Measurements from ENCODE around the gene VPS13A. TPM values are rescaled to one million over a fixed set of nuclear protein-coding genes. Genes with fewer than 3 reads are reported as not detected.
"Not testable (repeated sequence)": the region's sequence is repeated elsewhere in the genome, so short reads cannot be mapped to it uniquely, and the experiment has no call there.

The VPS13A gene
- total RNA-seq, 3 donors from 2014 or later = 48.7 to 62.6 (median 49.2) TPM

GRCh38 chr9:77257275-77257674 lies 79.9 kb downstream of the VPS13A start:
- H3K4me1 ChIP-seq (ENCODE audit: low read depth) = no peaks in the 10 kb centered on the region
- no peaks in the 10 kb centered on the region for H3K36me3 ChIP-seq (ENCODE audit: low read depth)
- no peaks in the 10 kb centered on the region for H3K9me3 ChIP-seq
- H3K4me3 ChIP-seq = no peak overlapping the region
- no peak for TF ChIP-seq CTCF (IDR thresholded peaks at IDR 0.05)
- intact Hi-C loops (cut with DNase I, micrococcal nuclease) = no loop called here
- DNase-seq (no peak), ATAC-seq (no peak)

DNA sequence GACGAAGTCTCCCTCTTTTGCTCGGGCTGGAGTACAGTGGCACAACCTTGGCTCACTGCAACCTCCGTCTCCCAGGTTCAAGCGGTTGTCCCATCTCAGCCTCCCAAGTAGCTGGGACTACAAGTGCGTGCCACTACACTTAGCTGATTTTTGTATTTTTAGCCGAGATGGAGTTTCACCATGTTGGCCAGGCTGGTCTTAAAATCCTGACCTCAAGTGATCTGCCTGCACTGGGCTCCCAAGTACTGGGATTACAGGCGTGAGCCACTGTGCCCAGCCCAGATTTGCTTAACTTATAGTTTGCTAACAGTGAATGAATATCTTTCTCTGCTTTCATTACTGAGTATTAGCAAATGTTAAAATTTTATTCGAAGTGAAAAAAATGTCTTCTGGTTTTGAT lies 84.3 kb downstream of the VPS13A start:
- Histone ChIP-seq H3K4me1 (ENCODE audit: low read depth) (no peaks in the 10 kb centered on the region), H3K9me3 (no peaks in the 10 kb centered on the region), H3K36me3 (ENCODE audit: low read depth) (no peaks in the 10 kb centered on the region), H3K4me3 (no peak overlapping the region)
- no peak for DNase-seq
- no peak for TF ChIP-seq CTCF (IDR thresholded peaks at IDR 0.05)
- intact Hi-C loops (cut with DNase I, micrococcal nuclease) = no loop called here
- no peak for ATAC-seq

DNA sequence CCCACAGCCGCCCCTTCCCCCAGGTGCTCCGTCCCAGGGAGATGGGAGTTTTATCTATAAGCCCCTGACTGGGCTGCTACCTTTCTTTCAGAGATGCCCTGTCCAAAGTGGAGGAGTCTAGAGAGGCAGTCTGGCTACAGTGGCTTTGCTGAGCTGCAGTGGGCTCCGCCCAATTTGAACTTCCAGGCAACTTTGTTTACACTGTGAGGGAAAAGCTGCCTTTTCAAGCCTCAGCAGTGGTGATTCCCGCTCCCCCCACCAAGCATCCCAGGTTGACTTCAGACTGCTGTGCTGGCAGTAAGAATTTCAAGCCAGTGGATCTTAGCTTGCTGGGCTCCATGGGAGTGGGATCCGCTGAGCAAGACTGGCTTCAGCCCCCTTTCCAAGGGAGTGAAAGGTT lies 90.4 kb downstream of the VPS13A start:
- ATAC-seq; H3K4me1 ChIP-seq (ENCODE audit: low read depth); intact Hi-C loops (cut with DNase I, micrococcal nuclease); DNase-seq; H3K9me3 ChIP-seq; H3K36me3 ChIP-seq (ENCODE audit: low read depth); H3K4me3 ChIP-seq: not testable (repeated sequence)

- ATAC-seq (no peak), DNase-seq (no peak)
- no peaks in the 10 kb centered on the region for H3K4me1 ChIP-seq (ENCODE audit: low read depth)
- H3K9me3 ChIP-seq = no peaks in the 10 kb centered on the region
- H3K36me3 ChIP-seq (ENCODE audit: low read depth) = no peaks in the 10 kb centered on the region
- intact Hi-C loops (cut with DNase I, micrococcal nuclease) = no loop called here
- H3K4me3 ChIP-seq = no peak overlapping the region
- TF ChIP-seq CTCF (IDR thresholded peaks at IDR 0.05) = no peak
Measured at GRCh38 chr9:77271023-77271690, 93.8 kb downstream of the VPS13A start.

DNA sequence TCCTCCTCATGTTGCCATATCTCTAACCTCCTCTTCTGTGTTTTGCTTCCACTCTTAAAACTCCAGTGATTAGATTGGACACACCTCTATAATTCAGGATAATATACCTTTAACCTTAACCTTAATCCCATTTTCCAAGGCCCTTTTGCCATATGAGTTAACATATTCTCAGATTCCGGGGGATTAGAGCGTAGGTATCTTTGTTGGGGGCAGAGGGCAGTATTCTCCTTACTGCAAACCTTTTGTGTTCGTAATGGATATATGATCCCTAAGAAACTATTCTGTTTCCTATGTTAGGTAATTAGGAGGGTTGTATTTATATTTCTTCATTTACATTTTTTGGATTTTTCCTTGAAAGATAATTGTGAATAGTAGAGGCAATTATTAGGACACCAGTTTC lies 99.5 kb downstream of the VPS13A start:
- no peak for DNase-seq
- Histone ChIP-seq H3K9me3 (no peaks in the 10 kb centered on the region), H3K4me1 (ENCODE audit: low read depth) (no peaks in the 10 kb centered on the region), H3K4me3 (no peak overlapping the region), H3K36me3 (ENCODE audit: low read depth) (no peaks in the 10 kb centered on the region)
- no peak for TF ChIP-seq CTCF (IDR thresholded peaks at IDR 0.05)
- intact Hi-C loops (cut with DNase I, micrococcal nuclease) = no loop called here
- ATAC-seq = no peak

DNA sequence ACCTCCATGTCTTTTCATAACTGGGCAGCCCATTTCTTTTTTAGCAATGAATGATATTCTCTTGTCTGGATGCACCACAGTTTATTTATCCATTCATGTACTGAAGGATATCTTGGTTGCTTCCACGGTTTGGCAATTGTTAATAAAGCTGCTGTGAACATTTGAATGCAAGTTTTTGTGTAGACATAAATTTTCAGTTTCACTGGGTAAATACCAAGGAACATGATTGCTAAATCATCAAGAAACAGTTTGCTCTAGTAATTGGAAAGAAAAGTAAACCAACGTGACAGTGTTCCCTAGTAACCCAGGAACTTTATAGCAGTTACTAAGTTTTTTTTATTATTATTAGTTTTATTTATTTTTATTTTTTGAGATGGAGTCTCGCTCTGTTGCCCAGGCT lies 100.4 kb downstream of the VPS13A start:
- Histone ChIP-seq H3K4me3 (no peak overlapping the region), H3K4me1 (ENCODE audit: low read depth) (no peaks in the 10 kb centered on the region), H3K36me3 (ENCODE audit: low read depth) (no peaks in the 10 kb centered on the region), H3K9me3 (no peaks in the 10 kb centered on the region)
- no peak for DNase-seq
- TF ChIP-seq CTCF (IDR thresholded peaks at IDR 0.05) = no peak
- intact Hi-C loops (cut with DNase I, micrococcal nuclease) = no loop called here
- ATAC-seq = no peak

Measured in mucosa of descending colon (tissue), 3 donors.